CD4-positive, alpha-beta T cell treated with Interleukin-15 for 4 hours (primary cell): ENCODE results near the gene RGS5.

ENCODE experiments used
- DNase-seq: peaks from one replicate; pipeline ENCODE4 v3.0.0-alpha.2; 2020; ENCODE audit warnings: low spot score

The RGS5 gene

DNA sequence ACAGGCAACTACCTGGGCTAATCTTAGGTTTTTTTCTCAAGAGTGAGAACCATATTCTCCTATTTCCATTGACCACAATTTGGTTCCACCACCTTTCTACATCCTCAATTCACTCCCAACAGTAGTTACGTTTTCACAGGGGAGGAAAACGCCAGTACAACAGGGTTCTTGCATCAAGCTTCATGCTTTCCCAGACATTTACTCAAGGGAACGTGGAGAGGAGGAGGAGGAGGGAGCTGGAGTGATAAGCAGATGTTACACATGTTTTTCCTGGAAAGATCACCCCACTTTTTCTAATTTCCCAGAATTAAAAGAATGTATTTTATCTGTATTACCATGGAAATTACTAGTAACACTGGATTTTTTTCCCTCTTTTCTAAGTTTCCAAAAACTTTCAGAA, 58.3 kb downstream of the RGS5 start:
- DNase-seq, result no peak

DNA sequence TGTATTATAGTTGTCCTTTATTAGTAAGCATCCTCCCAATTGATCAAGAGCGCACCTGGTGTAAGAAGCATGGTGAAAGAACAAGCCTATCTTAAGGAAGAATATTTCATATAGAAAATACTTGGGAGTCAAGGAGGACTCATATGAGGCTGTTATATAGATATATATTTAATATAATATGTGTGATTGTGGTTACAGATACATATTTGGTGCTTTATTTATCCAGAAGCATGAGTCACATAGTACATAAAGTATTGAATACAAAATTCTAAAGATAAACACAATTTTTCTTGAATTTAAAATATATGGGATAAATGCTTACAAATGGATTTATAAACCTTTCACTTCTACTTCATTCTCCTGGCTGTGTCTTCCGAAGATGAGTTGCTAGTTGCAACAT, 60.6 kb downstream of the RGS5 start:
- no peak for DNase-seq

DNA sequence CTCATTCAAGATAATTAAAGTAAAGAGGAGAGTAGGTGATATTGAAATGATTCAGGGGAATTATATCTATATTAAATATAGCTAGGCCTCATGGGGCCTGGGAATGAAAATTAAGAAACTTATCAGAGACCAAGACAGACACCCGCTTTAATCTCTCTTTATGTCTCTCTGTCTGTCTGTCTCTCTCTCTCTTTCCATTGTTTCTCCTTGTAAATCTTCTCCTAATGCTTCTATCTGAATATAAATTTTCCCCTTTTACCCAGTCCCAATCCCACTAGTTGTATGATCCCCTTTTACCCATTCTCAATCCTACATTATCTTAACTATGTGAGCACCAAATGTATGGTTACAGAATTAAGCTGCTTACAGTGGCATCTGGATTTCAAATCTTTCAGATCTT, 61.2 kb downstream of the RGS5 start:
- no peak for DNase-seq

DNA sequence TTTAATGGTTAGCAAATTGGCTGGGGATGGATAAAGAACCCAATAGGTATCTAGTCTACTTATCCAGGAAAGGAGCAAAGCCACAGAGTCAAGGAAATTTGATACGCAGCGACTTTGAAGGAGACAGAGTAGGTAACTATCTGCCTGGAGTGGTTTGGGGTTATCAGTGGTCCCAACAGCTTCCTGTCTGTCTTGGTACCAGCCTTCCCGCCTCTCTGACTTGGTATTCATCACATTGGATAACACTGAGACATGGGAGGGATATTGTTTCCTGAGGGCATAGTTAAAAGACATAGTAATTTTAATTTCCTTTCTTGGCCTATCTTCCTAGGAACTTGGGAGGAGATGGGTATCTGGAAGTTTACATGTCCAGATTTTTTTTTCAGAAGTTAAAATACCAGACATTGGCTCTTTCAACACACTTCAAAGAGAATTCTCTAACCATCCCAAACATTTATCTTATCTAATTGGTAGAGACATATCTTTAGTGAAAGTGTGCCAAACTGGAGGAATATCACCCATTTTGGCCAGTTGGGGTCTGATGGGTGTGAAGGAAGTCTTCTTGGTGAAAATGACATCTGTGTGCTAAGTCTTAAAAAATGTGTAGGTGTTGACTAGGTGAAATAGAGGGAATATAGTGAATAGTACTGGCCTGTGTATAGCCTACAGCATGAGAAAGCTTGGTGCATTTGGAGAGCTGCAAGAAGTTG, 65.0 kb downstream of the RGS5 start:
- DNase-seq, result no peak

DNA sequence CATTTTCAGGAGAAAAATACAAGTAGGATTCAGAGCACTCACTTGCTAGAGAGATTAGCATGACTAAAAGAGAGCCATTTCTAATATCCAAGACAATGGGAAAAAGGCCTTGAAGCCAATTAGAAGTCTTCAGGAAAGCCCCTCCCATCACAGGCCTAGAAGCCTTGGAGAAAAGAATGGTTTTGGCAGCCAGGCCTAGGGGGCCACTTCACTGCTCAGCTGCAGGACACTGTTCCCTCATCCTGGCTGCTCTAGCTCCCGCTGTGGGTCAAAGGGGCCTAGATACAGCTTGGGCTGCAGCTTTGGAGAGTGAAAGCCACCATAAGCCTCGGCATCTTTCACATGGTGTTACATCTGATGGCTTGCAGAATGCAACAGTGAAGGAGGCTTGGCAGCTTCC, 70.7 kb downstream of the RGS5 start:
- DNase-seq, result no peak

DNA sequence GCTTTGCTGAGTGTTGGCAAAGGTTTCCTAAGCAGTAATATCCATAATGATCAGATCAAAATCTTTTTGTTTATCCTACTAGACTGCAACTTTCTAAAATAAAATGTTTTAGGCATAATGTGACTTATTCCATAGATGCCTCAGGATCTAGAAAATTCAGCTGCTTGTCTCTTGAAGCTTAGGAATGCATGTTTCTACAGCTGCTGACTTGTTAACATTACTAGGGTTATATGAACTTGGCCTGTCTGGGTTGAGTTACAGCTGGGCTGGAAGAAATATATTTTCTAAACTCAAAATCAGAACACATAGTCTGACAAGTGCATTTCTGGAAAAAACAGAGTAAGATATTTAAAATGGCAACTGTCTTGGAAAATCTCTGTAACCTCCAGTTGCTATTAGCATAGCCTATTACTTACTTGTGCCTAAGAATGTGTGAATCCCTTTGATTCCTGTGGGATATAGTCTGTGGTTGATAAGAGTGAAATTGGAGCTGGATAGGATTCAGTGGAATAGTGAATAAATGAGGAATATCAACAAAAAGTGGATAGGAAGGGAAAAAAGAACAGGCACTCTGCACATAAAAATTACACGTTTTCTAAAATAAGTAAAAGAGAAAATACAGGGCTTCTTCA, 72.4 kb downstream of the RGS5 start:
- no peak for DNase-seq

DNA sequence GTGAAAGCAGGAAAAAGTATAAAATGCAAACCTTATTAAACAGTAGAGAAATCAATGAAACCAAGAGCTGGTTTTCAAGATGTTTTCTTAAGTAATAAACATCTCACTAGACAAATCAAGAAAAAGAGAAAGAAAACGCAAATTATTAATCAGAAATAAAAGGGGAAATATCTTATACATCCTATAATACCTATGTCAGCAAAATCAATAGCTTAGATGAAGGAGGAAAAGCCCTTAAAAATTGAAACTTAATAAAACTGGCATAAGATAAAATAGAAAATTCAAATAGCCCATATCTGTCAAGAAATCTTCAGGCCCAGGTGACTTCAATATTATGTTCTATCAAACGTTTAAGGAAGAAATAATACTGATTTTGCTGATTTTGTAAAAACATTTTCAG, 74.4 kb downstream of the RGS5 start:
- no peak for DNase-seq

DNA sequence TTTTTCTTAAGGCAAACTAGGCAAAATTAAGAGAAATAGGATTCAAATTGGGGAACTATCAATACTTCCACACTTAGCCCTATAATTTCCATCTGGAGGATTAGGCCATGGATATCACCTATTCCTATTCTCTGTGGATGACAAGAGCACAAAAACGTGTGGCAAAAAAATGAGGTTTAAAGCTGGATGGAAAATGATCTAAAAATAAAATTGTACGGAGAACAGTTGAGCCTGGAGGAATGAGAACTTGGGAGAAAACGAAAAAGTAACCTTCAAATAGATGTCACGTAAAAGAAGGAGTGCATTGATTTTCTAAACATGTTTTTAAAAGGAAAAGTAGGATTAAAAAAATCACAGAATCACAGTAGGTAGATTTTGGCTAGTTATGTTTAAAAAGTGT, 77.9 kb downstream of the RGS5 start:
- no peak for DNase-seq

DNA sequence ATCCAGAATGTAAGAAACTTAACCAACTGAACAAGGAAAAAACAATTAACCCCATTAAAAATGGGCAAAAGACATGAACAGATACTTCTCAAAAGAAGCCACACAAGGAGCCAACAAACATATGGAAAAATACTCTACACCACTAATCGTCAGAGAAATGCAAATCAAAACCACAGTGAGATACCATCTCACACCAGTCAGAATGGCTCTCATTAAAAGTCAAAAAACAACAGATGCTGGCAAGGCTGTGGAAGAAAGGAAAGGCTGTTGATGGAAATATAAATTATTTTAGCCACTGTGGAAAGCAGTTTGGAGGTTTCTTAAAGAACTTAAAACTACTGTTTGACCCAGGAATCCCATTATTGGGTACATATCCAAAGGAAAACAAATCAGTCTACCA, 82.3 kb downstream of the RGS5 start:
- no peak for DNase-seq

DNA sequence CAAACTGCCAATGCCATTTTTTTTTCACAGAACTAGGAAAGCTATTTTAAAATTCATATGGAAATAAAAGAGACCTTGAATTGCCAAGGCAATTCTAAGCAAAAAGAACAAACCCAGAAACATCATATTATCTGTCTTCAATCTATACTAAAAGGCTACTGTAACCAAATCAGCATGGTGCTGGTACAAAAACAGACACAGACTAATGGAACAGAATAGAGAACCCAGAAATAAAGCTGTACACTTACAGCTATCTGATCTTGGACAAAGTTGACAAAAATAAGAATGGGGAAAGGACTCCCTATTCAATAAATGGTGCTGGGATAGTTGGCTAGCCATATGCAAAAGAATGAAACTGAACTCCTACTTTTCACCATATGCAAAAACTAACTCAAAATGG, 83.0 kb downstream of the RGS5 start:
- DNase-seq, result no peak

DNA sequence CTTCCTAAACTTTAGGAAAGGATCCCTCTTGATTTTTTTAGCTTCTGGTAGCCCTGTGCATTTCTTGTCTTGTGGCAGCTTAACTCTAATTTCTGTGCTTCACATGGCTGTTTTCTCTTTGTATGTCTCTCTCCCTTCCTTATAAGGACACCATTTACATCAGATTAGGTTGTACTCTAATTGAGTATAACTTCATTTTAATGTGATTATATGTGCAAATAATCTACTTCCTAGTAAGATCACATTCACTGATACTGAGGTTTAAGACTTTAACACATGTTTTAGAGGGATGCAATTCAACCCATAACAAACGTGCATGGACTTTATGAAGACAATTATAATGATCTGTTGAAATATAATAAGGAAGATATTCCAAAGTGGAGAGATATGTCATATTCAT, 86.8 kb downstream of the RGS5 start:
- DNase-seq, result no peak

DNA sequence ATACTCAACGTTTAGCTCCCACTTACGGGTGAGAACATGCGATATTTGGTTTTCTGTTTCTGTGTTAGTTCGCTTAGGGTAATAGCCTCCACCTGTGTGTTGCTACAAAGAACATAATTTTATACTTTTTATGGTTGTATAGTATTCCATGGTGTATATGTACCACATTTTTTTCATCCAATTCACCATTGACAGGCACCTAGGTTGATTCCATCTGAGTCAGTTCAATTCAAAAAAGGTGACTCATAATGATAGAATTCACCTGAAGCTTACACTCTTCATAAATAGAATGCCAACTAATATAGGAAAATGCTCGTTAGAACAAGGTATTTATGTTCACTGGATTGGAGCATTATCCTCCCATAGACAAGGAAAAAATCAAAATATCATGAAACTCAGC, 95.1 kb downstream of the RGS5 start:
- DNase-seq, result no peak

DNA sequence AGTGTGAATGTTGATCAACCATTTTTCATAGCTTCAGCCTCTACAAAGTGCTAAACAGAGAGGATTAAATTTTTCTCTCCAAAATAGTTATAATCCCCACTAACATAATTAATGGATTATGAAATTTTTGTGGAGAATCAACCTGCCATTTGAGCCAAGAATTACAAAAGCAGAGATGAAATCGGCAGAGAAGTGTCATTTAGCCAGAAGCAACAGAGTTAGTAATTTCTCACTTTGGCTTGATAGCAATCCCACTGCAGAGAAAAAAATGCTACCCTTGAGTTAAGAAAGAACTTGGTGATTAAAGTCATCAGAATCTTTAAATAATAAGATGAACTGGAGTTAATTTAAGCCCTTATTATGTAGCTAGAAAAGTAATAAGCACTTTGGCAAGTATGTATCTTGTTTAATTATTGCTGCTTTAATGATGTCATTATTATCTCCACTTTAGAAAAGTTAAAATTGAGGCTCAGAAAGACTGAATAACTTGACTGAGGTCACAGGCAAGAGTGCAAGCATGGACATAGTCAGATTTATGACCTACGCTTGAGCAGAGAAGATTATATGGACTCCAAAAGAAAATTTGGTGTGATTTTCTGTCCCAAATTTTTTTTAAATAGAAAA, 96.2 kb downstream of the RGS5 start:
- DNase-seq, result no peak

DNA sequence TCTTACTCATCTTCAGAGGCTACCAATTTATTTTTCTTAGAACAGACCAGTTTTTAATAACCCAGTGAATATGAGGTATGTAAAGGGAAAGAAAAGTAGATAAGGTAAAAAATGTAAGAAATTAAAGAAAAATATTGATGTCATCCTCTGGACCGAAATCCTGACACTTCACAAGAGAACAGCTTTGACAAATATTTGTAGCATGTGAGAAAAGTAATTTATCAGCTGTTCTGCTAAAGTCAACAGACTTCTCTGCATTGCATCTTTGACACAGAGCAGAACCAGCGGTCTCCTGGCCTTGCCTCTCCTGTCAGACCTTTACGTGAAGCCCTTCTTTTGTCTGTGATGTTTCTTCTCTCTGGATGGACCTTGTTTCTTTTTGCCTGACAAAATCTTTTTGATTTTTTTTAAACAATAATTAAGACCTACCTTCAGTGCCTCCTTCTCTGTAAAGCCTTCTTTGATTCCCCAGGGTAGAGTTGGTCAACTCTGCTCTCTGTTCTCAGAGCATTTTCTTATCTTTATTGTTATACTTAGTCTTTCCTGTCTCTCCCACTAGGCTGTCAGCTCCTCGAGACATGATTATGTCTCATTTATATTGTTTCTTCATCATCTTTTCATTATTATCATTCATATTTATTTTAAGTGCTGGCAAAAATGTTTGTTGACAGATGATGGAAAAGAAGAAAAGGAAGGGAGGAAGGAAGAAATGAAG, 98.2 kb downstream of the RGS5 start:
- no peak for DNase-seq

DNA sequence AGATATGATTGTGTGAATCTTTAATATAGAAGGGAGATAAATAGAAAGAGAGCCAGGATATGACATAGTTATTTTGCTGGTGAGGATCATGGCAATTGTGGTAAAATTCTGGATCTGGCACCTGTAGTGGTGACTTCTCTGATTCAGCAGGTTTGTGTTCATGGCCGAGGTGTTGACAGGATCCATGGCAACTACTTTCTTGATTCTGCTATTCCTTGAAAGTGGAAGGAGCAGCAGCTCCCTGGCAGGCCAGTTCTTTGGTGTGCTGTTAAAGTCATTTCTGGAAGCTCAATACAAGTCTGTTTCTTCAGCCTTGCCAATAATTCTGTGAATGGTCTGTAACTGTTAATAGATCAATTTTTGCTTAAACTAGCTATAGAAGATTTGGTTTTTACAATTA, 100.1 kb downstream of the RGS5 start:
- DNase-seq, result no peak

DNA sequence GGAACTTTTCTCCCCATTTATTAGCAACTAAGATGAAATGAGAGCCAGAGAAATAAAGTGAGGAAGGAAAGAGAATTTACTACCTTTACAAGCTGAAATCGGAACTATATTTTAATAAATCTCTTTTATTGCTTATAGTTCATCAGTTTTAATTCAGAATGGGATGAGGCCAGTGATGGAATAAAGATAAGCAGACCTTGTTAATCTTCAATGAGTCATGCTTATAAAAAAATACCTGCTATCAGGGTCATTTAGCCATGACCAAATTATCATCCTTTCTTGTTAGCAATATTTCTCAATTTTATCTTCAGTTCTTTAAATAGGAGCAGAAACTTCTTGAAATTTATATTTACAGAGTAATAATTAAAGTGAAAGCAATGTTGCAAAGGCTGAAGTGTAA, 107.5 kb downstream of the RGS5 start:
- DNase-seq, result no peak

DNA sequence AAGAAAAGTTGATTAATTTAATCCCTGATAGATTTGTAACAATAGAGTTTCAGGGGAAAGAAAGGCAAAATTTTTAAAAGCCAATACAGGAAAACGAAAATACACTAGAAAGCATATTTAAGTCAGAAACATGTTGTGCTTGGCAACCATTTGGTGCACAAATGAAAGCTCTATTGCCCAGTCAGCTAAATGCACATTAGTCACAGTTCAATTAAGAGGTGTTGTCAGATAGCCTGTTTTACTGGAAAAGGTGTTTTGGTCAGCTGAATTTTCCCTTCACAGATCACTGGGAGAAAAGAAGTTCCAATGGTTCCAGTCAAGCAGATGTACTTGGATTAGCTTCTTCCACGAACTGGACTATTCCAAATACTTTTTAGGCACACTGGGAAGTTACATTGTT, 108.1 kb downstream of the RGS5 start:
- no peak for DNase-seq

DNA sequence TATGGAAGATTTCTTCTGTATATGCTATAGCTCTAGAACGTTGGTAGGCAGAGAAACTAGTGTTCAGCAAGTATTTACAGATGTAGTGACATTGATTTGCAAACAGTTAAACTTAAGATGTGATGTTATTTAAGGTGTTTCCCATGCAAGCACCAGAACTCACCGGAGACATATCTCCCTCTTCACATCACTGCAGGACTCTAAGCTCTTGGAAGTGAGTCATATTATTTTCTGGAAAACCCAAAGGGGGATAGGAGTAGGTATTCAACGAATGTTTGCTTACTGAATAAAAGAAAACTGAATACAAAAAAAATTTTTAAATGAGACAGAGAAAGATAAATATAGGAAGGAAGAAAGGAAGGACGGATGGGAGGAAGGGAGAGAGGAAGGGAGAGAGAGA, 108.5 kb downstream of the RGS5 start:
- DNase-seq, result no peak

DNA sequence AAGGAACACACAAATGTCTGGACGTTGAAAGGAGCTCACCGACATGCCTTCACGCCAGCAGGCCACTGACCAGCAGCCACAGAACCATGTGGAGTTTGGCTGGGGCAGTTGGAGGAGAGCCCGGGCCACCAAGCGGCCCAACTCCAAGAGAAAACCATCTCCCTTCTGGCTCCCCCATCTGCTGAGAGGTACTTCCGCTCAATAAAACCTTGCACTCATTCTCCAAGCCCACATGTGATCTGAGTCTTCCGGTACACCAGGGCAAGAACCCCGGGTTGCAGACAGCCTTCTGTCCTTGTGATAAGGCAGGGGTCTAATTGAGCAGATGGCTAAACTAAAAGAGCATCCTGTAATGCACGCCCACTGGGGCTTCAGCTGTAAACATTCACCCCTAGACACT, 109.1 kb downstream of the RGS5 start:
- no peak for DNase-seq

DNA sequence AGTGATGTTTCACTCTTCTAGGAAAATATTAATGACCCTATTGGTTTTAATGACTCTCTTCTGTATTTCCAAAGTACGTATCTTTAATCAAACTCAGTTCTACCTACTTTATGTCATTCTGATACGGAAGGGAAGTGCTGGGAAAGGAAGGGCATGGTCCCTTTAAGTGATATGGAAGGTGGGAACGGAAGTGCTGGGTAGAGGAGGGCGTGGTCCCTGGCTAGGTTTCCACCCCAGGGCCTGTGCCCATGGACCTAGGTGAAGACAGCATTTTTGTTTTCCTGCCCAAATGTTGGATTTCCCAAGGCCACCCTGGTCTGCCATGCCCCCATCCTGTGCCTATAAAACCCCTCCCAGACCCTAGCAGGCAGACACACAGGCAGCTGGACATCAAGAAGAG, 109.5 kb downstream of the RGS5 start:
- no peak for DNase-seq
